OCI-LY7 (cell line): Measurements from ENCODE around the gene CNPY1. TPM values are rescaled to one million over a fixed set of nuclear protein-coding genes. Genes with fewer than 3 reads are reported as not detected.

Source experiments
- BruUV-seq: library from RNA; stranded (reverse); fragments of 400-500 nt; replicated peaks from 2 replicates; lab custom pipeline; 2021; lab: Mats Ljungman, UMichigan
- CTCF ChIA-PET: fragments of 300-600 bp; sonication (Branson Sonifier 250); formaldehyde crosslinking; loops from one replicate; lab custom pipeline; 2022; ENCODE audit warnings: antibody characterized with exemption; ENCODE audit not compliant: unreplicated experiment; lab: Charles Lee
- POLR2A ChIA-PET: fragments of 300-600 bp; sonication (Branson Sonifier 250); formaldehyde crosslinking; loops from one replicate; lab custom pipeline; 2022; ENCODE audit warnings: antibody characterized with exemption; lab: Charles Lee
- DNase-seq: peaks from one replicate; pipeline ENCODE4 v3.0.0-alpha.2; 2015; ENCODE audit warnings: low spot score
- H2AFZ ChIP-seq: fragments of 200-600 bp; sonication (generic), shearing (Covaris generic); 2 replicates; pipeline ENCODE4 v1.6.1; 2014; ENCODE audit warnings: mild to moderate bottlenecking, antibody characterized with exemption, low read length, moderate library complexity
- H3K27ac ChIP-seq: fragments of 200-600 bp; sonication (generic); 2 replicates; pipeline ENCODE4 v1.5.1; 2014; ENCODE audit warnings: mixed run types, low read depth, mild to moderate bottlenecking, moderate library complexity, low read length, inconsistent platforms; ENCODE audit not compliant: poor library complexity, severe bottlenecking
- H3K36me3 ChIP-seq: fragments of 200-600 bp; sonication (generic); 2 replicates; pipeline ENCODE4 v1.6.1; 2014; ENCODE audit warnings: mild to moderate bottlenecking, antibody characterized with exemption, low read length, moderate library complexity, mixed read lengths; ENCODE audit not compliant: insufficient read depth
- H3K4me1 ChIP-seq: fragments of 200-600 bp; sonication (generic); 2 replicates; pipeline ENCODE4 v1.5.1; 2014; ENCODE audit warnings: mild to moderate bottlenecking, low read length; ENCODE audit not compliant: insufficient read depth, poor library complexity, severe bottlenecking
- H3K4me2 ChIP-seq: fragments of 200-600 bp; sonication (generic); 2 replicates; pipeline ENCODE4 v1.6.1; 2014; ENCODE audit warnings: mild to moderate bottlenecking, low read length
- H3K4me3 ChIP-seq: fragments of 200-600 bp; sonication (generic); 2 replicates; pipeline ENCODE4 v1.5.1; 2014; ENCODE audit warnings: mild to moderate bottlenecking, low read depth, low read length; ENCODE audit not compliant: poor library complexity, severe bottlenecking
- H3K79me2 ChIP-seq: fragments of 200-600 bp; sonication (generic); 2 replicates; pipeline ENCODE4 v1.6.1; 2016; ENCODE audit warnings: low read depth, mild to moderate bottlenecking, low read length, moderate library complexity, mixed read lengths; ENCODE audit not compliant: insufficient read depth
- H3K9me2 ChIP-seq: fragments of 200-600 bp; sonication (generic); 2 replicates; pipeline ENCODE4 v1.6.1; 2016; ENCODE audit warnings: mild to moderate bottlenecking, low read length, mixed read lengths; ENCODE audit not compliant: insufficient read depth
- H3K9me3 ChIP-seq: fragments of 200-600 bp; sonication (generic); 2 replicates; pipeline ENCODE4 v1.6.1; 2014; ENCODE audit warnings: mild to moderate bottlenecking, mixed run types, low read length, mixed read lengths
- H4K20me1 ChIP-seq: fragments of 200-600 bp; sonication (generic); 2 replicates; pipeline ENCODE4 v1.6.1; 2014; ENCODE audit warnings: mild to moderate bottlenecking, antibody characterized with exemption, low read length, moderate library complexity, mixed read lengths; ENCODE audit not compliant: insufficient read depth
- CTCF ChIP-seq: fragments of 200-600 bp; sonication (generic); conservative IDR thresholded peaks from 2 replicates; pipeline ENCODE4 v1.5.1; 2014; ENCODE audit warnings: mild to moderate bottlenecking, antibody characterized with exemption, low read length, moderate library complexity, mixed read lengths
- EZH2phosphoT487 ChIP-seq: fragments of 200-600 bp; sonication (generic); IDR thresholded peaks from 2 replicates; pipeline ENCODE4 v1.6.1; 2018; ENCODE audit warnings: low read depth, borderline replicate concordance, mild to moderate bottlenecking, mixed run types, antibody characterized with exemption, low read length, moderate library complexity, mixed read lengths
- intact Hi-C: fragments of 100-400 bp; cut with micrococcal nuclease; formaldehyde crosslinking; loops from one replicate; pipeline ENCODE4 v1.10.0; 2022; ENCODE audit not compliant: unreplicated experiment
- total RNA-seq, 2 experiments: library from RNA; depleted of rRNA in 1 of 2; stranded (reverse); fragments of >200 nt in 1 of 2; shearing (Covaris generic) in 1 of 2; gene quantifications; 2 replicates each; pipeline ENCODE4 v1.2.3, GENCODE V29; 2014 to 2022

The CNPY1 gene
- total RNA-seq, 2 experiments from 2014 or later = not detected

GRCh38 chr7:155532792-155533119 is 13.6 kb downstream of the CNPY1 start:
- Histone ChIP-seq H3K36me3 (no peaks in the 10 kb centered on the region), H3K9me3 (no peaks in the 10 kb centered on the region), H3K4me2 (no peak overlapping the region), H2AFZ (no peak overlapping the region), H3K4me1 (no peaks in the 10 kb centered on the region), H3K9me2 (no peaks in the 10 kb centered on the region), H4K20me1 (no peaks in the 10 kb centered on the region), H3K79me2 (no peaks in the 10 kb centered on the region), H3K27ac (no peak overlapping the region), H3K4me3 (no peak overlapping the region)
- intact Hi-C loops = loop anchor here (10.0 kb wide), 1 partner anchor 148 kb away; no protein-coding TSS in a partner anchor
- POLR2A ChIA-PET = no interaction called here
- no peak for DNase-seq
- CTCF ChIA-PET = no interaction called here
- no TSS peak for BruUV-seq
- TF ChIP-seq EZH2phosphoT487 = no peak
- no peak for TF ChIP-seq CTCF

DNA sequence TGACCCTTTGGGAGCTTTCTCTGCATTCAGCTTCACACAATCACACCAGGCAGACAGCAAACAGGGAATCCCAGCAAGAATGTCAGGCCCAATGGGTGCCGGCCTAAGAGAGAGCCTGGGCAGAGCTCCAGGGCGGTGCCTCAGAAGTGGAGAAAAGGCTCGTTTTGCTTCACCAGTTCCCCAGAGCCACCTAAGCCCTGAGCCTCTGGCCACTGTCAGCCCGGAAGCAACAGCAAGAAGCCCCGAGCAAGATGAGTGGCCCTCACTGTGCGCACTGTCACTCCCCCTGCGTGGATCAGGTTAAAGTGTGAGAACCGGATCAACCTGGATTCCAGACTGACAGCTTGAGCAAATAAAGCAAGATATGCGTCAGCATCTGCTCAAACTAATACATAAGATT is 14.7 kb downstream of the CNPY1 start:
- BruUV-seq = no TSS peak
- no peak overlapping the region for H3K4me2 ChIP-seq

More for the DNA sequence above, 14.7 kb downstream of the CNPY1 start:
- Histone ChIP-seq H3K79me2 (no peaks in the 10 kb centered on the region), H3K36me3 (no peaks in the 10 kb centered on the region), H2AFZ (no peak overlapping the region), H3K27ac (no peak overlapping the region), H4K20me1 (no peaks in the 10 kb centered on the region), H3K4me3 (no peak overlapping the region), H3K4me1 (no peaks in the 10 kb centered on the region), H3K9me2 (no peaks in the 10 kb centered on the region), H3K9me3 (no peaks in the 10 kb centered on the region)
- CTCF ChIA-PET = no interaction called here
- POLR2A ChIA-PET = no interaction called here
- no peak for DNase-seq
- TF ChIP-seq EZH2phosphoT487 = no peak
- no peak for TF ChIP-seq CTCF
- intact Hi-C loops = loop anchor here (10.0 kb wide), 1 partner anchor 147 kb away; no protein-coding TSS in a partner anchor
